B cell (primary cell): ENCODE results near the gene ACAP3.

Experiments
- CTCF ChIP-seq: fragments of 200-600 bp; IDR thresholded peaks from one replicate; pipeline ENCODE4 v1.8.0; 2022; ENCODE audit warnings: antibody characterized with exemption, mild to moderate bottlenecking
- EZH2 ChIP-seq: IDR thresholded peaks from 2 replicates; pipeline ENCODE4 v1.6.1; 2012; ENCODE audit warnings: borderline replicate concordance, low read depth, mild to moderate bottlenecking, moderate library complexity, low read length; ENCODE audit not compliant: insufficient read depth, poor library complexity, severe bottlenecking

- no peak for TF ChIP-seq CTCF
- no peak for TF ChIP-seq EZH2
These were observed 13.7 kb upstream of the ACAP3 start for GRCh38 chr1:1321477-1321876.
